Caco-2 (cell line): ENCODE measurements around the gene DNHD1. TPM values are rescaled to one million over a fixed set of nuclear protein-coding genes. Genes with fewer than 3 reads are reported as not detected.
A peak's percentile ranks its signal among the peaks of the same experiment; 100 is the strongest.

Experiments used
- BruUV-seq: library from RNA; stranded (reverse); fragments of 400-500 nt; replicated peaks from 2 replicates; lab custom pipeline; 2021; lab: Mats Ljungman, UMichigan
- CTCF ChIA-PET: fragments of 300-600 bp; sonication (Branson Sonifier 250); formaldehyde crosslinking; loops from one replicate; lab custom pipeline; 2022; ENCODE audit warnings: antibody characterized with exemption; lab: Charles Lee
- POLR2A ChIA-PET: fragments of 300-600 bp; sonication (Branson Sonifier 250); formaldehyde crosslinking; loops from one replicate; lab custom pipeline; 2022; ENCODE audit warnings: antibody characterized with exemption; lab: Charles Lee
- DNase-seq, 2 experiments: peaks; one replicate each; pipeline versions ENCODE4 v3.0.0 to v3.0.0-alpha.2; 2020 to 2022
- H3K27me3 ChIP-seq: replicated peaks from 2 replicates; pipeline ENCODE4 v1.6.0; 2011; ENCODE audit warnings: low read length; ENCODE audit not compliant: control insufficient read depth, insufficient read depth
- H3K36me3 ChIP-seq: 2 replicates; pipeline ENCODE4 v1.5.1; 2011; ENCODE audit warnings: low read length; ENCODE audit not compliant: control insufficient read depth, insufficient read depth
- H3K4me1 ChIP-seq: fragments of 250-450 bp; sonication (Bioruptor Pico); 2 replicates; pipeline ENCODE4 v1.5.1; 2020; ENCODE audit warnings: mild to moderate bottlenecking
- H3K4me3 ChIP-seq: 2 replicates; pipeline ENCODE4 v1.5.1; 2011; ENCODE audit warnings: low read depth, mild to moderate bottlenecking, control low read depth, low read length
- H3K9me3 ChIP-seq: fragments of 250-450 bp; sonication (Bioruptor Pico); 2 replicates; pipeline ENCODE4 v1.5.1; 2020; ENCODE audit warnings: mild to moderate bottlenecking, moderate library complexity
- H3K27ac Mint-ChIP-seq: one replicate; pipeline ENCODE4 v1.8.0; 2022; ENCODE audit warnings: mixed read lengths; ENCODE audit not compliant: unreplicated experiment
- H3K27me3 Mint-ChIP-seq: one replicate; pipeline ENCODE4 v1.8.0; 2022; ENCODE audit warnings: mixed read lengths; ENCODE audit not compliant: insufficient read depth, unreplicated experiment
- H3K36me3 Mint-ChIP-seq: one replicate; pipeline ENCODE4 v1.8.0; 2022; ENCODE audit warnings: mild to moderate bottlenecking, mixed read lengths; ENCODE audit not compliant: insufficient read depth, unreplicated experiment
- H3K4me1 Mint-ChIP-seq: one replicate; pipeline ENCODE4 v1.8.0; 2022; ENCODE audit warnings: low read depth, mixed read lengths; ENCODE audit not compliant: unreplicated experiment
- H3K4me3 Mint-ChIP-seq: one replicate; pipeline ENCODE4 v1.8.0; 2022; ENCODE audit warnings: mild to moderate bottlenecking, moderate library complexity, mixed read lengths; ENCODE audit not compliant: unreplicated experiment
- H3K9me3 Mint-ChIP-seq: one replicate; pipeline ENCODE4 v1.8.0; 2022; ENCODE audit warnings: mixed read lengths; ENCODE audit not compliant: unreplicated experiment
- CTCF ChIP-seq, 2 experiments: fragments of 200-600 bp in 1 of 2; IDR thresholded peaks; 1 replicate in 1 of 2; 2 replicates in 1 of 2; pipeline versions ENCODE4 v1.5.1 to v1.8.0; 2011 to 2022; ENCODE audit warnings: antibody characterized with exemption in 1 of 2, control low read depth in 1 of 2, inconsistent platforms in 1 of 2, low read depth in 1 of 2, low read length in 1 of 2, mild to moderate bottlenecking in 1 of 2, moderate library complexity in 1 of 2; ENCODE audit not compliant: insufficient read depth in 1 of 2, severe bottlenecking in 1 of 2, unreplicated experiment in 1 of 2
- intact Hi-C: fragments of 100-400 bp; cut with micrococcal nuclease; formaldehyde crosslinking; loops from one replicate; pipeline ENCODE4 v1.10.0; 2022; ENCODE audit not compliant: unreplicated experiment
- total RNA-seq: library from RNA; stranded (reverse); gene quantifications from 2 replicates; pipeline ENCODE4 v1.2.3, GENCODE V29; 2022

DNHD1 gene
- total RNA-seq, 1 experiment from 2014 or later, result 5.7 TPM

- ChIA-PET CTCF (interaction anchor here (0.8 to 1.8 kb wide), 6 partner anchors 8 to 126 kb away, joined by 3 to 8 read pairs (median 4); partner anchors contain the start of genes APBB1, ARFIP2 and TIMM10B), POLR2A (interaction anchor here (1.3 kb wide), 1 partner anchor 8 kb away, joined by 5 read pairs; the partner anchor contains the start of genes ARFIP2 and TIMM10B)
- H3K36me3 Mint-ChIP-seq, result peaks cover 7% of the 10 kb centered on the region
- no peak for TF ChIP-seq CTCF (IDR thresholded peaks at IDR 0.05; ENCODE audit: insufficient read depth in 1 of 2, low read depth in 1 of 2, low read length in 1 of 2, severe bottlenecking in 1 of 2, unreplicated experiment in 1 of 2)
- BruUV-seq, result no TSS peak
- peak in 1 of 2 experiments; percentile 36 for DNase-seq
- Histone ChIP-seq H3K4me1 (peaks cover 62% of the 10 kb centered on the region), H3K36me3 (no peaks in the 10 kb centered on the region), H3K9me3 (no peaks in the 10 kb centered on the region), H3K4me3 (no peak overlapping the region), H3K27me3 (no peaks in the 10 kb centered on the region)
- H3K27ac Mint-ChIP-seq, result peak overlapping the region; percentile 29
- H3K9me3 Mint-ChIP-seq, result no peaks in the 10 kb centered on the region
- peaks cover 6% of the 10 kb centered on the region for H3K4me1 Mint-ChIP-seq
- intact Hi-C loops, result loop anchor here (1.0 to 2.0 kb wide), 2 partner anchors 31 to 193 kb away; partner anchors contain the start of gene MRPL17
- no peaks in the 10 kb centered on the region for H3K27me3 Mint-ChIP-seq
- peak overlapping the region; percentile 35 for H3K4me3 Mint-ChIP-seq
These were observed 7.8 kb upstream of the DNHD1 start for GRCh38 chr11:6489306-6489705.

- H3K4me1 ChIP-seq, result no peaks in the 10 kb centered on the region
- Mint-ChIP-seq H3K4me3 (no peak overlapping the region), H3K4me1 (peaks cover 17% of the 10 kb centered on the region), H3K36me3 (peaks cover 7% of the 10 kb centered on the region), H3K27ac (no peak overlapping the region), H3K9me3 (no peaks in the 10 kb centered on the region), H3K27me3 (no peaks in the 10 kb centered on the region)
- no peaks in the 10 kb centered on the region for H3K27me3 ChIP-seq
- intact Hi-C loops, result no loop called here
- H3K9me3 ChIP-seq, result no peaks in the 10 kb centered on the region
- H3K4me3 ChIP-seq, result no peak overlapping the region
- POLR2A ChIA-PET, result no interaction called here
- no peak for TF ChIP-seq CTCF (IDR thresholded peaks at IDR 0.05; ENCODE audit: insufficient read depth in 1 of 2, low read depth in 1 of 2, low read length in 1 of 2, severe bottlenecking in 1 of 2, unreplicated experiment in 1 of 2)
- no TSS peak for BruUV-seq
- CTCF ChIA-PET, result interaction anchor here (0.6 to 3.1 kb wide), 3 partner anchors 22 to 119 kb away, joined by 3 to 13 read pairs (median 4); no protein-coding TSS in a partner anchor
- no peak for DNase-seq
- peaks cover 2% of the 10 kb centered on the region; the same call in 1 of the 2 replicates for H3K36me3 ChIP-seq
These were observed 1.0 kb downstream of the DNHD1 start for GRCh38 chr11:6498121-6498520.

- Mint-ChIP-seq H3K36me3 (peaks cover 5% of the 10 kb centered on the region), H3K27ac (no peak overlapping the region), H3K4me3 (no peak overlapping the region), H3K9me3 (no peaks in the 10 kb centered on the region), H3K4me1 (peaks cover 17% of the 10 kb centered on the region), H3K27me3 (no peaks in the 10 kb centered on the region)
- no peak for TF ChIP-seq CTCF (IDR thresholded peaks at IDR 0.05; ENCODE audit: insufficient read depth in 1 of 2, low read depth in 1 of 2, low read length in 1 of 2, severe bottlenecking in 1 of 2, unreplicated experiment in 1 of 2)
- H3K4me3 ChIP-seq, result no peak overlapping the region
- BruUV-seq, result no TSS peak
- no peak for DNase-seq
- CTCF ChIA-PET, result interaction anchor here (0.6 to 3.1 kb wide), 4 partner anchors 22 to 119 kb away, joined by 3 to 13 read pairs (median 5); partner anchors contain the start of gene SMPD1
- H3K4me1 ChIP-seq, result no peaks in the 10 kb centered on the region
- no peaks in the 10 kb centered on the region for H3K27me3 ChIP-seq
- intact Hi-C loops, result no loop called here
- no peaks in the 10 kb centered on the region for H3K9me3 ChIP-seq
- POLR2A ChIA-PET, result no interaction called here
- H3K36me3 ChIP-seq, result peaks cover 2% of the 10 kb centered on the region; the same call in 1 of the 2 replicates
These were observed 1.5 kb downstream of the DNHD1 start for GRCh38 chr11:6498544-6498943.
